Measurements from ENCODE around the gene ATP6V1G2.

- TF ChIP-seq CTCF (IDR thresholded peaks at IDR 0.05) (no peak), POLR2A (IDR thresholded peaks at IDR 0.05) (no peak)
Measured at GRCh38 chr6:31534011-31534410, 12.4 kb downstream of the ATP6V1G2 start.

Data from uterus (tissue), 2 donors.